Prostate gland (tissue), 2 donors: ENCODE measurements around the gene EIF2AK2.

ENCODE experiments used
- POLR2A ChIP-seq: fragments of 450-650 bp; IDR thresholded peaks from one replicate; pipeline ENCODE4 v1.6.1; 2016; ENCODE audit warnings: antibody characterized with exemption, mild to moderate bottlenecking
- TF ChIP-seq, protein P1 (sequence below), 4 experiments: fragments of 200-600 bp in 2 of 4; fragments of 450-650 bp in 2 of 4; sonication (generic) in 2 of 4; IDR thresholded peaks; 1 replicate in 3 of 4; 2 replicates in 1 of 4; pipeline ENCODE4 v1.5.1; 2016 to 2019; ENCODE audit warnings: antibody characterized with exemption in 4 of 4, mild to moderate bottlenecking in 2 of 4, moderate library complexity in 2 of 4

DNA sequence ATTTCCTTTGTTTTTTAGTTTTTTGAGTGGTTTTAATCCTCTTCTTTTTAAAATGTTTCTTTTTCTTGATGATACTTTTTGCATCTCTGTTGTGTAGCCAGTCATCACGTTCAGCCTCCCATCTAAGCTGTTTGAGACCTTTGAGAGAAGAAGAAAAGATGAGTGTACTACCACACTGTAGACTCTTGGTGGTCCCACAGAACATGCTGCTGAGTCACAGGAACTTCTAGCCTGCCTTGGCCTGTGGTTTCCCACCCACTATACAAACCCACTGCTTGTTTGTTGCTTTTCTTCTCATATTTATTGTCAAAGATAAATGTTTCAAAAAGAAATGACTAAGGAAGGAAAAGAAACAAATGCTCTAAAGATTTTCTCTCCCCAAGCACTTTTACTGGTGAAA, 45.0 kb upstream of the EIF2AK2 start:
- TF ChIP-seq, protein P1, sequence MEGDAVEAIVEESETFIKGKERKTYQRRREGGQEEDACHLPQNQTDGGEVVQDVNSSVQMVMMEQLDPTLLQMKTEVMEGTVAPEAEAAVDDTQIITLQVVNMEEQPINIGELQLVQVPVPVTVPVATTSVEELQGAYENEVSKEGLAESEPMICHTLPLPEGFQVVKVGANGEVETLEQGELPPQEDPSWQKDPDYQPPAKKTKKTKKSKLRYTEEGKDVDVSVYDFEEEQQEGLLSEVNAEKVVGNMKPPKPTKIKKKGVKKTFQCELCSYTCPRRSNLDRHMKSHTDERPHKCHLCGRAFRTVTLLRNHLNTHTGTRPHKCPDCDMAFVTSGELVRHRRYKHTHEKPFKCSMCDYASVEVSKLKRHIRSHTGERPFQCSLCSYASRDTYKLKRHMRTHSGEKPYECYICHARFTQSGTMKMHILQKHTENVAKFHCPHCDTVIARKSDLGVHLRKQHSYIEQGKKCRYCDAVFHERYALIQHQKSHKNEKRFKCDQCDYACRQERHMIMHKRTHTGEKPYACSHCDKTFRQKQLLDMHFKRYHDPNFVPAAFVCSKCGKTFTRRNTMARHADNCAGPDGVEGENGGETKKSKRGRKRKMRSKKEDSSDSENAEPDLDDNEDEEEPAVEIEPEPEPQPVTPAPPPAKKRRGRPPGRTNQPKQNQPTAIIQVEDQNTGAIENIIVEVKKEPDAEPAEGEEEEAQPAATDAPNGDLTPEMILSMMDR (IDR thresholded peaks at IDR 0.05) = no peak
- TF ChIP-seq POLR2A = no peak
